Kidney (tissue), 14 donors: ENCODE measurements around the gene SP110. TPM values are rescaled to one million over a fixed set of nuclear protein-coding genes. Genes with fewer than 3 reads are reported as not detected.

Experiments
- DNase-seq, 5 donors: peaks; one replicate each; pipeline ENCODE4 v3.0.0-alpha.2; 2013 to 2020
- FAIRE-seq: peaks from 2 replicates; lab custom pipeline; 2012; peaks lifted over from hg19 to GRCh38; lab: Jason Lieb, UNC
- H3K27ac ChIP-seq, 2 donors: one replicate each; pipeline ENCODE4 v1.7.0; 2013; ENCODE audit warnings: low read depth in 2 of 2, low read length in 2 of 2, inconsistent platforms in 1 of 2
- H3K27me3 ChIP-seq: one replicate; pipeline ENCODE4 v1.7.1; 2013; ENCODE audit warnings: low read length, inconsistent platforms; ENCODE audit not compliant: control insufficient read depth, insufficient read depth
- H3K36me3 ChIP-seq, 3 donors: one replicate each; pipeline versions ENCODE4 v1.7.0 to v1.7.1; 2013; ENCODE audit warnings: low read length in 3 of 3, control low read depth in 1 of 3, inconsistent platforms in 1 of 3; ENCODE audit not compliant: insufficient read depth in 3 of 3, control insufficient read depth in 2 of 3
- H3K4me1 ChIP-seq, 3 donors: one replicate each; pipeline versions ENCODE4 v1.7.0 to v1.7.1; 2013; ENCODE audit warnings: low read length in 3 of 3, inconsistent platforms in 1 of 3, low read depth in 1 of 3; ENCODE audit not compliant: control insufficient read depth in 2 of 3, insufficient read depth in 2 of 3
- H3K4me3 ChIP-seq, 3 donors: one replicate each; pipeline versions ENCODE4 v1.7.0 to v1.8.1; 2013; ENCODE audit warnings: low read length in 3 of 3, control low read depth in 1 of 3, inconsistent platforms in 1 of 3
- H3K9ac ChIP-seq, 3 donors: one replicate each; pipeline versions ENCODE4 v1.7.0 to v1.7.1; 2013; ENCODE audit warnings: low read length in 3 of 3, control low read depth in 1 of 3, inconsistent platforms in 1 of 3
- H3K9me3 ChIP-seq, 3 donors: one replicate each; pipeline versions ENCODE4 v1.7.0 to v1.7.1; 2013; ENCODE audit warnings: low read length in 3 of 3, control low read depth in 1 of 3, inconsistent platforms in 1 of 3; ENCODE audit not compliant: control insufficient read depth in 2 of 3, insufficient read depth in 1 of 3
- CTCF ChIP-seq: IDR thresholded peaks from 3 replicates; pipeline ENCODE4 v1.5.1; 2012; ENCODE audit warnings: mild to moderate bottlenecking, moderate library complexity, borderline replicate concordance; ENCODE audit not compliant: insufficient read depth; ENCODE audit errors: extremely low read depth
- intact Hi-C: fragments of 100-400 bp; cut with DNase I; formaldehyde crosslinking; loops from one replicate; pipeline ENCODE4 v1.11.1; 2022
- polyA plus RNA-seq: library from polyadenylated mRNA; stranded (reverse); fragments of 350-450 nt; fragmentation: Illumina TruSeq; extraction: RNeasy Lipid Tissue Mini Kit (QIAGEN cat#74804); gene quantifications from one replicate; pipeline ENCODE4 v1.2.3, GENCODE V29; 2014; ENCODE audit warnings: low read depth, low replicate concordance; ENCODE audit not compliant: insufficient read depth
- total RNA-seq: library from RNA; stranded (reverse); fragmentation: NEBNext Ultra II Directional; extraction: Animal tissue kit (Norgen Biotek cat#: 25700); gene quantifications from one replicate; pipeline ENCODE4 v1.2.1, GENCODE V29; 2021
- donor health status: control.
- donor health status: control.
- donor health status: control.
- donor health status: control.
- donor health status: control.
- donor health status: DM: yes; HTN: yes; CAD: no.
- donor health status: Normal renal cell carcinoma (clear cell type).

SP110 gene
- total and polyA plus RNA-seq, 2 donors from 2014 or later: 12.7 to 28.3 TPM

GRCh38 chr2:230166557-230167170 is 53.1 kb downstream of the SP110 start:
- H3K4me1 ChIP-seq: no peaks in the 10 kb centered on the region
- H3K9me3 ChIP-seq: no peaks in the 10 kb centered on the region
- no peak overlapping the region for H3K9ac ChIP-seq
- no peaks in the 10 kb centered on the region for H3K36me3 ChIP-seq
- no peak for TF ChIP-seq CTCF
- no peaks in the 10 kb centered on the region for H3K27me3 ChIP-seq
- H3K4me3 ChIP-seq: no peak overlapping the region
- no peak overlapping the region for H3K27ac ChIP-seq
- FAIRE-seq (no peak), DNase-seq (no peak)
- intact Hi-C loops: no loop called here

- FAIRE-seq (no peak), DNase-seq (no peak)
- H3K4me1 ChIP-seq: no peaks in the 10 kb centered on the region
- H3K36me3 ChIP-seq: no peaks in the 10 kb centered on the region
- no peaks in the 10 kb centered on the region for H3K27me3 ChIP-seq
- intact Hi-C loops: no loop called here
- no peak overlapping the region for H3K9ac ChIP-seq
- no peak overlapping the region for H3K27ac ChIP-seq
- H3K4me3 ChIP-seq: no peak overlapping the region
- no peak for TF ChIP-seq CTCF
- H3K9me3 ChIP-seq: no peaks in the 10 kb centered on the region
Observed at GRCh38 chr2:230164139-230164538, 55.6 kb downstream of the SP110 start.

- H3K9ac ChIP-seq: no peak overlapping the region
- no peak for DNase-seq
- no peaks in the 10 kb centered on the region for H3K36me3 ChIP-seq
- no peaks in the 10 kb centered on the region for H3K4me1 ChIP-seq
- no peak for TF ChIP-seq CTCF
- no peaks in the 10 kb centered on the region for H3K9me3 ChIP-seq
- no peak for FAIRE-seq
- H3K27me3 ChIP-seq: no peaks in the 10 kb centered on the region
- intact Hi-C loops: no loop called here
- H3K4me3 ChIP-seq: no peak overlapping the region
- no peak overlapping the region for H3K27ac ChIP-seq
Observed at GRCh38 chr2:230162981-230163380, 56.8 kb downstream of the SP110 start.

GRCh38 chr2:230161184-230161583 is 58.6 kb downstream of the SP110 start:
- Histone ChIP-seq H3K27me3 (no peaks in the 10 kb centered on the region), H3K4me1 (no peaks in the 10 kb centered on the region), H3K4me3 (no peak overlapping the region), H3K36me3 (no peaks in the 10 kb centered on the region), H3K9me3 (no peaks in the 10 kb centered on the region), H3K9ac (no peak overlapping the region), H3K27ac (no peak overlapping the region)
- no peak for FAIRE-seq
- no peak for TF ChIP-seq CTCF
- intact Hi-C loops: no loop called here
- no peak for DNase-seq
